HUES48 (cell line): ENCODE results near the gene EPS8L2.

Source experiments
- H3K27ac ChIP-seq: one replicate; pipeline ENCODE4 v1.7.0; 2013; ENCODE audit warnings: low read depth, low read length, inconsistent platforms
- H3K27me3 ChIP-seq: 2 replicates; pipeline ENCODE4 v1.6.1; 2013; ENCODE audit warnings: mild to moderate bottlenecking, low read length; ENCODE audit not compliant: control insufficient read depth, insufficient read depth
- H3K36me3 ChIP-seq: 2 replicates; pipeline ENCODE4 v1.6.1; 2013; ENCODE audit warnings: low read length; ENCODE audit not compliant: control insufficient read depth, insufficient read depth
- H3K4me1 ChIP-seq: 2 replicates; pipeline ENCODE4 v1.6.1; 2013; ENCODE audit warnings: mild to moderate bottlenecking, low read length; ENCODE audit not compliant: control insufficient read depth, insufficient read depth
- H3K4me3 ChIP-seq: 2 replicates; pipeline ENCODE4 v1.5.1; 2013; ENCODE audit warnings: mild to moderate bottlenecking, low read depth, low read length
- H3K9ac ChIP-seq: 2 replicates; pipeline ENCODE4 v1.6.1; 2013; ENCODE audit warnings: mild to moderate bottlenecking, low read depth, low read length, moderate library complexity
- H3K9me3 ChIP-seq: 2 replicates; pipeline ENCODE4 v1.6.1; 2013; ENCODE audit warnings: low read length; ENCODE audit not compliant: control insufficient read depth, insufficient read depth

EPS8L2 gene

GRCh38 chr11:747158-748006 is 41.4 kb downstream of the EPS8L2 start, which contains the start of gene TALDO1:
TALDO1 (plus strand) TSS chr11:747464; CDS start chr11:747482, 18 bp downstream.
- peak within 1 kb of the TSS; percentile 89 for H3K4me3 ChIP-seq
- H3K27me3 ChIP-seq = no peaks in the 10 kb centered on the region
- H3K36me3 ChIP-seq = peaks cover 10% of the 10 kb centered on the region
- no peaks in the 10 kb centered on the region for H3K9me3 ChIP-seq
- H3K27ac ChIP-seq = peak within 1 kb of the TSS; percentile 91
- H3K9ac ChIP-seq = peak within 1 kb of the TSS; percentile 80
- H3K4me1 ChIP-seq = peaks cover 15% of the 10 kb centered on the region

GRCh38 chr11:748007-748359 is 42.0 kb downstream of the EPS8L2 start:
- Histone ChIP-seq H3K9me3 (no peaks in the 10 kb centered on the region), H3K36me3 (peaks cover 16% of the 10 kb centered on the region), H3K4me1 (peaks cover 15% of the 10 kb centered on the region), H3K27me3 (no peaks in the 10 kb centered on the region), H3K27ac (peak overlapping the region; percentile 20), H3K4me3 (peak overlapping the region; percentile 89), H3K9ac (peak overlapping the region; percentile 80)

GRCh38 chr11:749731-750130 is 43.7 kb downstream of the EPS8L2 start:
- Histone ChIP-seq H3K4me3 (no peak overlapping the region), H3K36me3 (peaks cover 16% of the 10 kb centered on the region), H3K4me1 (peaks cover 11% of the 10 kb centered on the region; the same call in 1 of the 2 replicates), H3K27ac (no peak overlapping the region), H3K9ac (no peak overlapping the region), H3K9me3 (no peaks in the 10 kb centered on the region), H3K27me3 (no peaks in the 10 kb centered on the region)

GRCh38 chr11:760236-760635 is 54.2 kb downstream of the EPS8L2 start:
- H3K36me3 ChIP-seq = peaks cover 91% of the 10 kb centered on the region
- H3K4me1 ChIP-seq = peaks cover 9% of the 10 kb centered on the region; the same call in 1 of the 2 replicates
- H3K9ac ChIP-seq = no peak overlapping the region
- H3K27me3 ChIP-seq = no peaks in the 10 kb centered on the region
- no peaks in the 10 kb centered on the region for H3K9me3 ChIP-seq
- no peak overlapping the region for H3K27ac ChIP-seq
- H3K4me3 ChIP-seq = no peak overlapping the region

GRCh38 chr11:761526-762108 is 55.6 kb downstream of the EPS8L2 start:
- Histone ChIP-seq H3K36me3 (peaks cover 89% of the 10 kb centered on the region), H3K9ac (no peak overlapping the region)

GRCh38 chr11:762421-763072 is 56.5 kb downstream of the EPS8L2 start:
- Histone ChIP-seq H3K4me3 (no peak overlapping the region), H3K27me3 (no peaks in the 10 kb centered on the region), H3K27ac (peak overlapping the region; percentile 27), H3K9ac (no peak overlapping the region), H3K9me3 (no peaks in the 10 kb centered on the region), H3K36me3 (peaks cover 89% of the 10 kb centered on the region), H3K4me1 (peaks cover 9% of the 10 kb centered on the region; the same call in 1 of the 2 replicates)

More at GRCh38 chr11:761526-762108, 55.6 kb downstream of the EPS8L2 start:
- H3K9me3 ChIP-seq = no peaks in the 10 kb centered on the region
- H3K27me3 ChIP-seq = no peaks in the 10 kb centered on the region
- peaks cover 9% of the 10 kb centered on the region; the same call in 1 of the 2 replicates for H3K4me1 ChIP-seq
- H3K27ac ChIP-seq = no peak overlapping the region
- H3K4me3 ChIP-seq = no peak overlapping the region

GRCh38 chr11:763073-763463 is 57.0 kb downstream of the EPS8L2 start:
- Histone ChIP-seq H3K27ac (peak overlapping the region; percentile 10), H3K4me3 (no peak overlapping the region), H3K27me3 (no peaks in the 10 kb centered on the region), H3K9me3 (no peaks in the 10 kb centered on the region), H3K36me3 (peaks cover 86% of the 10 kb centered on the region), H3K9ac (no peak overlapping the region), H3K4me1 (peaks cover 9% of the 10 kb centered on the region; the same call in 1 of the 2 replicates)

- peak overlapping the region; percentile 10 for H3K27ac ChIP-seq
- no peak overlapping the region for H3K4me3 ChIP-seq
- H3K4me1 ChIP-seq = peaks cover 9% of the 10 kb centered on the region; the same call in 1 of the 2 replicates
- no peaks in the 10 kb centered on the region for H3K27me3 ChIP-seq
- no peak overlapping the region for H3K9ac ChIP-seq
- H3K36me3 ChIP-seq = peaks cover 83% of the 10 kb centered on the region
- H3K9me3 ChIP-seq = no peaks in the 10 kb centered on the region
Observed at GRCh38 chr11:763549-764321, 57.7 kb downstream of the EPS8L2 start.

GRCh38 chr11:764322-765024 is 58.4 kb downstream of the EPS8L2 start:
- no peaks in the 10 kb centered on the region for H3K9me3 ChIP-seq
- no peak overlapping the region for H3K27ac ChIP-seq
- no peak overlapping the region for H3K4me3 ChIP-seq
- no peaks in the 10 kb centered on the region for H3K27me3 ChIP-seq
- H3K9ac ChIP-seq = no peak overlapping the region
- H3K36me3 ChIP-seq = peaks cover 75% of the 10 kb centered on the region
- H3K4me1 ChIP-seq = peaks cover 9% of the 10 kb centered on the region; the same call in 1 of the 2 replicates
